ENCODE data around the gene KRTAP10-10.

Gene KRTAP10-10

GRCh38 chr21:44686000-44686781 is 49.0 kb downstream of the KRTAP10-10 start:
- DNase-seq = no peak

GRCh38 chr21:44686843-44687561 is 49.8 kb downstream of the KRTAP10-10 start:
- DNase-seq = no peak

GRCh38 chr21:44687671-44688070 is 50.5 kb downstream of the KRTAP10-10 start:
- no peak for DNase-seq

Data from CD4-positive, alpha-beta T cell treated with Interleukin-21 for 1 hour (primary cell).